Neural crest cell (in vitro differentiated cells): ENCODE measurements around the gene RIBC2. TPM values are rescaled to one million over a fixed set of nuclear protein-coding genes. Genes with fewer than 3 reads are reported as not detected.

Source experiments
- DNase-seq: peaks from one replicate; pipeline ENCODE4 v3.0.0; 2021; ENCODE audit warnings: low read depth, mixed read lengths, low spot score
- H3K27ac Mint-ChIP-seq: one replicate; pipeline ENCODE4 v1.8.0; 2021; ENCODE audit warnings: mild to moderate bottlenecking, mixed read lengths; ENCODE audit not compliant: unreplicated experiment
- H3K27me3 Mint-ChIP-seq: 2 replicates; pipeline ENCODE4 v1.8.0; 2021; ENCODE audit warnings: low read depth, mild to moderate bottlenecking, mixed read lengths
- H3K36me3 Mint-ChIP-seq: 2 replicates; pipeline ENCODE4 v1.8.0; 2021; ENCODE audit warnings: low read depth, mild to moderate bottlenecking, mixed read lengths
- H3K4me1 Mint-ChIP-seq: 2 replicates; pipeline ENCODE4 v1.8.0; 2021; ENCODE audit warnings: mixed read lengths
- H3K4me3 Mint-ChIP-seq: one replicate; pipeline ENCODE4 v1.8.0; 2021; ENCODE audit warnings: mild to moderate bottlenecking, mixed read lengths
- H3K9me3 Mint-ChIP-seq: 2 replicates; pipeline ENCODE4 v1.8.0; 2021; ENCODE audit warnings: mixed read lengths
- total RNA-seq: library from RNA; stranded (reverse); gene quantifications from 2 replicates; pipeline ENCODE4 v1.2.1, GENCODE V29; 2021
- TF ChIP-seq, protein P1 (sequence below): fragments of 200-600 bp; sonication (generic); conservative IDR thresholded peaks from 2 replicates; pipeline ENCODE4 v1.5.0; 2021; ENCODE audit warnings: antibody characterized with exemption, mild to moderate bottlenecking

RIBC2 gene
- total RNA-seq, 1 donor from 2014 or later = 7.6 TPM

GRCh38 chr22:45451972-45452371 is 38.5 kb downstream of the RIBC2 start:
- H3K36me3 Mint-ChIP-seq = no peaks in the 10 kb centered on the region
- H3K9me3 Mint-ChIP-seq = no peaks in the 10 kb centered on the region
- H3K27ac Mint-ChIP-seq = peak overlapping the region; percentile 58
- H3K27me3 Mint-ChIP-seq = peaks cover 4% of the 10 kb centered on the region
- no peak for DNase-seq
- no peak overlapping the region for H3K4me3 Mint-ChIP-seq
- TF ChIP-seq, protein P1, sequence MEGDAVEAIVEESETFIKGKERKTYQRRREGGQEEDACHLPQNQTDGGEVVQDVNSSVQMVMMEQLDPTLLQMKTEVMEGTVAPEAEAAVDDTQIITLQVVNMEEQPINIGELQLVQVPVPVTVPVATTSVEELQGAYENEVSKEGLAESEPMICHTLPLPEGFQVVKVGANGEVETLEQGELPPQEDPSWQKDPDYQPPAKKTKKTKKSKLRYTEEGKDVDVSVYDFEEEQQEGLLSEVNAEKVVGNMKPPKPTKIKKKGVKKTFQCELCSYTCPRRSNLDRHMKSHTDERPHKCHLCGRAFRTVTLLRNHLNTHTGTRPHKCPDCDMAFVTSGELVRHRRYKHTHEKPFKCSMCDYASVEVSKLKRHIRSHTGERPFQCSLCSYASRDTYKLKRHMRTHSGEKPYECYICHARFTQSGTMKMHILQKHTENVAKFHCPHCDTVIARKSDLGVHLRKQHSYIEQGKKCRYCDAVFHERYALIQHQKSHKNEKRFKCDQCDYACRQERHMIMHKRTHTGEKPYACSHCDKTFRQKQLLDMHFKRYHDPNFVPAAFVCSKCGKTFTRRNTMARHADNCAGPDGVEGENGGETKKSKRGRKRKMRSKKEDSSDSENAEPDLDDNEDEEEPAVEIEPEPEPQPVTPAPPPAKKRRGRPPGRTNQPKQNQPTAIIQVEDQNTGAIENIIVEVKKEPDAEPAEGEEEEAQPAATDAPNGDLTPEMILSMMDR = no peak
- peaks cover 13% of the 10 kb centered on the region for H3K4me1 Mint-ChIP-seq

- DNase-seq = no peak
- TF ChIP-seq, protein P1 = no peak
- Mint-ChIP-seq H3K4me3 (no peak overlapping the region), H3K27ac (peak overlapping the region; percentile 58), H3K27me3 (peaks cover 4% of the 10 kb centered on the region), H3K9me3 (no peaks in the 10 kb centered on the region), H3K4me1 (peaks cover 17% of the 10 kb centered on the region), H3K36me3 (no peaks in the 10 kb centered on the region)
Measured at GRCh38 chr22:45452565-45453379, 39.3 kb downstream of the RIBC2 start.

- TF ChIP-seq, protein P1 = no peak
- Mint-ChIP-seq H3K4me1 (peaks cover 17% of the 10 kb centered on the region), H3K9me3 (no peaks in the 10 kb centered on the region), H3K27ac (no peak overlapping the region), H3K36me3 (no peaks in the 10 kb centered on the region), H3K27me3 (peaks cover 4% of the 10 kb centered on the region), H3K4me3 (no peak overlapping the region)
- DNase-seq = no peak
Measured at GRCh38 chr22:45453764-45454163, 40.3 kb downstream of the RIBC2 start.

GRCh38 chr22:45454275-45454674 is 40.8 kb downstream of the RIBC2 start:
- H3K9me3 Mint-ChIP-seq = no peaks in the 10 kb centered on the region
- TF ChIP-seq, protein P1 = no peak
- H3K27ac Mint-ChIP-seq = no peak overlapping the region
- no peak overlapping the region for H3K4me3 Mint-ChIP-seq
- peaks cover 17% of the 10 kb centered on the region for H3K4me1 Mint-ChIP-seq
- no peak for DNase-seq
- peaks cover 4% of the 10 kb centered on the region for H3K27me3 Mint-ChIP-seq
- H3K36me3 Mint-ChIP-seq = no peaks in the 10 kb centered on the region

DNA sequence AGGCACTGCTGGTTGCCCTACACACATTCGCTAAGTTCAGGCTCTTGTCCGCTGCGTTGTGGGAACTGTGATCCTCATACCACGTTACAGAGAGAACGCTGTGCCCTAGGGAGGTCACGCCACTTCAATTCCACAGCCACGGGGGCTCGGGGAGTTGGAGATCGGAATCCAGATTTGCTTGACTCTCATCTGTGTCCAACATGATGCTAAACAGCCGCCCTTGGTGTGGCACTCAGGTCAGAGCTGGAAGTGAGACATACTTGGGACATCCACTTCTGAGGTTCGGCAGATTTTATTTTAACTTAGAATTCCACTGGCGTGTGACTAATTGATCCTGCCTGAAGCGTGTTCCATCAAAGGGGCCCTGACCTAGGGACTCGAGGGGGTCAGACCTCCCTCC is 41.7 kb downstream of the RIBC2 start:
- Mint-ChIP-seq H3K27ac (no peak overlapping the region), H3K36me3 (no peaks in the 10 kb centered on the region), H3K27me3 (peaks cover 4% of the 10 kb centered on the region), H3K4me3 (no peak overlapping the region), H3K4me1 (peaks cover 17% of the 10 kb centered on the region), H3K9me3 (no peaks in the 10 kb centered on the region)
- no peak for DNase-seq
- TF ChIP-seq, protein P1 = no peak
